ENCODE data around the gene NR1I2. TPM values are rescaled to one million over a fixed set of nuclear protein-coding genes. Genes with fewer than 3 reads are reported as not detected.

The NR1I2 gene
- total and polyA plus RNA-seq, 8 donors: 0.12 to 0.91 (median 0.44) TPM

DNA sequence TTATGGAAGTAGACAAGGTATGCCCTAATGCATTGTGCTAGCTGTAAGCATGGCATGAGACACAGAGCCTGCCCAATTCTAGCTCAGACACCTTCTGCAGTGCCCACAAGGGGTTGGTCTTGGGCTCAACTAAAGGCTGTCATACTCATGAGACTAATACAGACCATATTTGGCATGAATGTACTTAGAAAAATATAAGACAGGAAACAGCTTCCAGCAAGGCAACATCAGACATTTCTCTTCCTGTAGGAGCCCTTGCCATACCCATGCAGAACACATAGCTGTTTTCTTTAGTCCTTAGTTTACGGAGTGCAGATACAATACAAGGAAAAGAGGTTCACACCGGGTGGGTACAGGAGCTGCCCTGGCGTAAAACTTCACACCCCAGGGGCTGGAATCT is 30.5 kb upstream of the NR1I2 start:
- no peak overlapping the region for H3K4me3 ChIP-seq
- no peak for DNase-seq
- H3K27me3 ChIP-seq: no peaks in the 10 kb centered on the region
- H3K9me3 ChIP-seq: peaks cover 0 to 11% of the 10 kb centered on the region in 2 donors
- no peak overlapping the region for H3K27ac ChIP-seq
- no peaks in the 10 kb centered on the region for H3K4me1 ChIP-seq
- no peak for ATAC-seq
- intact Hi-C loops (cut with DNase I): no loop called here
- H3K36me3 ChIP-seq: no peaks in the 10 kb centered on the region
- TF ChIP-seq, protein P1, sequence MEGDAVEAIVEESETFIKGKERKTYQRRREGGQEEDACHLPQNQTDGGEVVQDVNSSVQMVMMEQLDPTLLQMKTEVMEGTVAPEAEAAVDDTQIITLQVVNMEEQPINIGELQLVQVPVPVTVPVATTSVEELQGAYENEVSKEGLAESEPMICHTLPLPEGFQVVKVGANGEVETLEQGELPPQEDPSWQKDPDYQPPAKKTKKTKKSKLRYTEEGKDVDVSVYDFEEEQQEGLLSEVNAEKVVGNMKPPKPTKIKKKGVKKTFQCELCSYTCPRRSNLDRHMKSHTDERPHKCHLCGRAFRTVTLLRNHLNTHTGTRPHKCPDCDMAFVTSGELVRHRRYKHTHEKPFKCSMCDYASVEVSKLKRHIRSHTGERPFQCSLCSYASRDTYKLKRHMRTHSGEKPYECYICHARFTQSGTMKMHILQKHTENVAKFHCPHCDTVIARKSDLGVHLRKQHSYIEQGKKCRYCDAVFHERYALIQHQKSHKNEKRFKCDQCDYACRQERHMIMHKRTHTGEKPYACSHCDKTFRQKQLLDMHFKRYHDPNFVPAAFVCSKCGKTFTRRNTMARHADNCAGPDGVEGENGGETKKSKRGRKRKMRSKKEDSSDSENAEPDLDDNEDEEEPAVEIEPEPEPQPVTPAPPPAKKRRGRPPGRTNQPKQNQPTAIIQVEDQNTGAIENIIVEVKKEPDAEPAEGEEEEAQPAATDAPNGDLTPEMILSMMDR (IDR thresholded peaks at IDR 0.05): no peak

DNA sequence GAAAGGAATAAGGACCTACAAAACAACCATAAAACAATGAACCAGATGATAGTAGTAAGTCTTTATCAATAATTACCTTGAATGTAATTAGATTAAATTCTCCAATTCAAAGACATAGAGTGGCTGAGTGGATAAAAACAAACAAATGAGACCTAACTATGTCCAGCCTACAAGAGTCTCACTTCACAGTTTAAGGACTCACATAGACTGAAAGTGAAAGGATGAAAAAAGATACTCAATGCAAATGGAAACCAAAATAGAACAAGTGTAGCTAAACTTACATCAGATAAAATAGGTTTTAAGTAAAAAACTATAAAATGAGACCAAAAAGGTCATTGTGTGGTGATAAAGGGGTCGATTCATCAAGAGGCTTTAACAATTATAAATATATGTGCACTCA is 21.9 kb upstream of the NR1I2 start:
- Histone ChIP-seq H3K9me3 (no peaks in the 10 kb centered on the region), H3K4me3 (no peak overlapping the region), H3K27me3 (no peaks in the 10 kb centered on the region), H3K4me1 (no peaks in the 10 kb centered on the region), H3K36me3 (no peaks in the 10 kb centered on the region), H3K27ac (no peak overlapping the region)
- intact Hi-C loops (cut with DNase I): no loop called here
- TF ChIP-seq, protein P1 (IDR thresholded peaks at IDR 0.05): no peak
- ATAC-seq: no peak
- DNase-seq: no peak

DNA sequence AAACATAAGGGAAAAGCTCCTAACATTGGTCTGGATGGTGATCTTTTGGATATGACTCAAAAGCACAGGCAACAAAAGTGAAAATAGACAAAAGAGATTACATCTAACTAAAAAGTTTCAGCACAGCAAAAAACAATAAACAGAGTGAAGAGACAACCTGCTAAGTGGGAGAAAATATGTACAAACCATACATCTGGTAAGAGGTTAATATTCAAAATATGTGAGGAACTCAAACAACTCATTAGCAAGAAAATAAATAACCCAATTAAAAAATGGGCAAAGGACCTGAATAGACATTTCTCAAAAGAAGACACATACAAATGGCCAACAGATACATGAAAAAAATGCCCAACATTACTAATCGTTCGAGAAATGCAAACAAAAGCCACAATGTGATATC is 19.0 kb upstream of the NR1I2 start:
- intact Hi-C loops (cut with DNase I): no loop called here
- Histone ChIP-seq H3K27me3 (no peaks in the 10 kb centered on the region), H3K36me3 (no peaks in the 10 kb centered on the region), H3K27ac (no peak overlapping the region), H3K9me3 (no peaks in the 10 kb centered on the region), H3K4me3 (no peak overlapping the region), H3K4me1 (no peaks in the 10 kb centered on the region)
- TF ChIP-seq, protein P1 (IDR thresholded peaks at IDR 0.05): no peak
- no peak for ATAC-seq
- DNase-seq: no peak

DNA sequence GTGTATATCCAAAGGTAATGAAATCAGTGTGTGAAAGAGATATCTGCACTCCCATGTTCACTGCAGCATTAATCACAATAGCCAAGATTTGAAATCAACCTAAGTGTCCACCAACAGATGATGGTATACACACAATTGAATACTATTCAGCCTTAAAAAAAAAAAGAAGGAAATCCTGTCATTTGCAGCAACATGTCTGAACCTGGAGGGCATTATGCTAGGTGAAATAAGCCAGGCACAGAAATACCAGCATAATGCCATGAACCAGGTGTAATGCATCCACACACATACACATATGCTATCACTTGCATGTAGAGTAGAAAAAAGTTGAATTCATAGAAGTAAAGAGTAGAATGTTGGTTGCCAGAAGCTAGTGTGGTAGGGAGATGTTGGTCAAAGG is 18.4 kb upstream of the NR1I2 start:
- ATAC-seq (no peak), DNase-seq (no peak)
- TF ChIP-seq, protein P1 (IDR thresholded peaks at IDR 0.05): no peak
- Histone ChIP-seq H3K9me3 (no peaks in the 10 kb centered on the region), H3K27ac (no peak overlapping the region), H3K36me3 (no peaks in the 10 kb centered on the region), H3K4me1 (no peaks in the 10 kb centered on the region), H3K4me3 (no peak overlapping the region), H3K27me3 (no peaks in the 10 kb centered on the region)
- intact Hi-C loops (cut with DNase I): no loop called here

DNA sequence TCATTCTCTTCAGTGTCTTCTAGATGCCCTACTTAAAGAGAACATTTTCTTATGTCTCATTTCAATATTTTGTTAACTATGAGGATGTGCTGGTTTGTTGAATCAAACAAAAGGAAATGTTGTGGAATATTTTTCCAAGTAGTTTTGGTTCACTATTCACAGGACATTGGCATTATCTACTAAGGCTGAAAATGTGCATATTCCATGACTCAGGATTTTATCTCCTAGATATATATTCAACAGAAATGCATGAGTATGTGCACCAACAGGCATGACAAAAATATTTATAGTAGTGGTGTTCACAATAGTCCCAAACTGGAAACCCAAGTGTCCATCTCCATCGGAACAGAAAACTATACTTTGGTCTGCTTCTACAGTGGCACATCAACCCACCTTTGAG is 16.7 kb upstream of the NR1I2 start:
- no peak overlapping the region for H3K4me3 ChIP-seq
- intact Hi-C loops (cut with DNase I): no loop called here
- ATAC-seq (no peak), DNase-seq (no peak)
- H3K4me1 ChIP-seq: no peaks in the 10 kb centered on the region
- no peaks in the 10 kb centered on the region for H3K36me3 ChIP-seq
- no peaks in the 10 kb centered on the region for H3K9me3 ChIP-seq
- no peak overlapping the region for H3K27ac ChIP-seq
- H3K27me3 ChIP-seq: no peaks in the 10 kb centered on the region
- TF ChIP-seq, protein P1 (IDR thresholded peaks at IDR 0.05): no peak
